ENCODE results near the gene PIWIL1. TPM values are rescaled to one million over a fixed set of nuclear protein-coding genes. Genes with fewer than 3 reads are reported as not detected.

The PIWIL1 gene
- total RNA-seq, 2 experiments from 2014 or later, result not detected

GRCh38 chr12:130339951-130340350, 2.3 kb downstream of the PIWIL1 start:
- ChIA-PET CTCF (no interaction called here), POLR2A (no interaction called here)

GRCh38 chr12:130342442-130342841, 4.8 kb downstream of the PIWIL1 start:
- ATAC-seq, result no peak
- no peak for DNase-seq
- Mint-ChIP-seq H3K27me3 (ENCODE audit: low read depth) (peaks cover 10% of the 10 kb centered on the region), H3K4me3 (no peak overlapping the region), H3K4me1 (ENCODE audit: low read depth) (peaks cover 4% of the 10 kb centered on the region), H3K27ac (no peak overlapping the region), H3K9me3 (ENCODE audit: insufficient read depth) (no peaks in the 10 kb centered on the region), H3K36me3 (ENCODE audit: low read depth) (no peaks in the 10 kb centered on the region)
- ChIA-PET CTCF (no interaction called here), POLR2A (no interaction called here)

More at GRCh38 chr12:130339951-130340350, 2.3 kb downstream of the PIWIL1 start:
- Mint-ChIP-seq H3K27ac (no peak overlapping the region), H3K4me3 (no peak overlapping the region), H3K4me1 (ENCODE audit: low read depth) (peaks cover 4% of the 10 kb centered on the region), H3K36me3 (ENCODE audit: low read depth) (no peaks in the 10 kb centered on the region), H3K9me3 (ENCODE audit: insufficient read depth) (no peaks in the 10 kb centered on the region), H3K27me3 (ENCODE audit: low read depth) (peaks cover 10% of the 10 kb centered on the region)
- no peak for DNase-seq
- no peak for ATAC-seq

GRCh38 chr12:130342842-130343241, 5.2 kb downstream of the PIWIL1 start:
- no peak overlapping the region for H3K27ac Mint-ChIP-seq
- H3K27me3 Mint-ChIP-seq (ENCODE audit: low read depth), result peaks cover 10% of the 10 kb centered on the region
- ChIA-PET POLR2A (no interaction called here), CTCF (no interaction called here)
- no peak for ATAC-seq
- H3K4me1 Mint-ChIP-seq (ENCODE audit: low read depth), result peaks cover 4% of the 10 kb centered on the region
- H3K9me3 Mint-ChIP-seq (ENCODE audit: insufficient read depth), result no peaks in the 10 kb centered on the region
- H3K36me3 Mint-ChIP-seq (ENCODE audit: low read depth), result no peaks in the 10 kb centered on the region
- no peak overlapping the region for H3K4me3 Mint-ChIP-seq
- no peak for DNase-seq

- no peaks in the 10 kb centered on the region for H3K9me3 Mint-ChIP-seq (ENCODE audit: insufficient read depth)
- ATAC-seq (no peak), DNase-seq (no peak)
- no peak overlapping the region for H3K4me3 Mint-ChIP-seq
- peaks cover 10% of the 10 kb centered on the region for H3K27me3 Mint-ChIP-seq (ENCODE audit: low read depth)
- no peak overlapping the region for H3K27ac Mint-ChIP-seq
- H3K36me3 Mint-ChIP-seq (ENCODE audit: low read depth), result no peaks in the 10 kb centered on the region
- ChIA-PET CTCF (no interaction called here), POLR2A (no interaction called here)
- peaks cover 4% of the 10 kb centered on the region for H3K4me1 Mint-ChIP-seq (ENCODE audit: low read depth)
These were observed 6.8 kb downstream of the PIWIL1 start for GRCh38 chr12:130344529-130344928.

- Mint-ChIP-seq H3K27me3 (ENCODE audit: low read depth) (peaks cover 5% of the 10 kb centered on the region), H3K27ac (no peak overlapping the region), H3K4me3 (no peak overlapping the region), H3K36me3 (ENCODE audit: low read depth) (no peaks in the 10 kb centered on the region), H3K9me3 (ENCODE audit: insufficient read depth) (no peaks in the 10 kb centered on the region), H3K4me1 (ENCODE audit: low read depth) (no peaks in the 10 kb centered on the region)
- DNase-seq (no peak), ATAC-seq (no peak)
- ChIA-PET POLR2A (no interaction called here), CTCF (no interaction called here)
These were observed 7.6 kb downstream of the PIWIL1 start for GRCh38 chr12:130345292-130345691.

- Mint-ChIP-seq H3K9me3 (ENCODE audit: insufficient read depth) (peaks cover 4% of the 10 kb centered on the region), H3K4me3 (no peak overlapping the region), H3K27ac (no peak overlapping the region), H3K4me1 (ENCODE audit: low read depth) (no peaks in the 10 kb centered on the region), H3K27me3 (ENCODE audit: low read depth) (no peaks in the 10 kb centered on the region), H3K36me3 (ENCODE audit: low read depth) (no peaks in the 10 kb centered on the region)
- ChIA-PET POLR2A (no interaction called here), CTCF (no interaction called here)
- DNase-seq, result no peak
- no peak for ATAC-seq
These were observed 9.9 kb downstream of the PIWIL1 start for GRCh38 chr12:130347588-130347987.

GRCh38 chr12:130350715-130351114, 13.0 kb downstream of the PIWIL1 start:
- Mint-ChIP-seq H3K27me3 (ENCODE audit: low read depth) (no peaks in the 10 kb centered on the region), H3K4me3 (no peak overlapping the region), H3K36me3 (ENCODE audit: low read depth) (no peaks in the 10 kb centered on the region), H3K27ac (no peak overlapping the region), H3K4me1 (ENCODE audit: low read depth) (peaks cover 5% of the 10 kb centered on the region), H3K9me3 (ENCODE audit: insufficient read depth) (peaks cover 4% of the 10 kb centered on the region)
- CTCF ChIA-PET, result no interaction called here
- DNase-seq (no peak), ATAC-seq (no peak)
- POLR2A ChIA-PET, result no interaction called here

GRCh38 chr12:130351326-130351725, 13.6 kb downstream of the PIWIL1 start:
- H3K36me3 Mint-ChIP-seq (ENCODE audit: low read depth), result no peaks in the 10 kb centered on the region
- H3K4me1 Mint-ChIP-seq (ENCODE audit: low read depth), result peaks cover 5% of the 10 kb centered on the region
- no peaks in the 10 kb centered on the region for H3K27me3 Mint-ChIP-seq (ENCODE audit: low read depth)
- CTCF ChIA-PET, result no interaction called here
- DNase-seq (no peak), ATAC-seq (no peak)
- no peak overlapping the region for H3K27ac Mint-ChIP-seq
- H3K9me3 Mint-ChIP-seq (ENCODE audit: insufficient read depth), result peaks cover 4% of the 10 kb centered on the region
- POLR2A ChIA-PET, result no interaction called here
- no peak overlapping the region for H3K4me3 Mint-ChIP-seq

GRCh38 chr12:130353081-130353480, 15.4 kb downstream of the PIWIL1 start:
- ChIA-PET POLR2A (no interaction called here), CTCF (no interaction called here)
- Mint-ChIP-seq H3K4me1 (ENCODE audit: low read depth) (peaks cover 5% of the 10 kb centered on the region), H3K4me3 (no peak overlapping the region), H3K27ac (no peak overlapping the region), H3K27me3 (ENCODE audit: low read depth) (no peaks in the 10 kb centered on the region), H3K9me3 (ENCODE audit: insufficient read depth) (peaks cover 4% of the 10 kb centered on the region), H3K36me3 (ENCODE audit: low read depth) (no peaks in the 10 kb centered on the region)
- ATAC-seq, result no peak
- no peak for DNase-seq

GRCh38 chr12:130354407-130354806, 16.7 kb downstream of the PIWIL1 start:
- H3K9me3 Mint-ChIP-seq (ENCODE audit: insufficient read depth), result peaks cover 4% of the 10 kb centered on the region
- POLR2A ChIA-PET, result no interaction called here
- no peaks in the 10 kb centered on the region for H3K36me3 Mint-ChIP-seq (ENCODE audit: low read depth)
- H3K4me1 Mint-ChIP-seq (ENCODE audit: low read depth), result peaks cover 5% of the 10 kb centered on the region
- CTCF ChIA-PET, result no interaction called here
- no peaks in the 10 kb centered on the region for H3K27me3 Mint-ChIP-seq (ENCODE audit: low read depth)
- ATAC-seq (no peak), DNase-seq (no peak)
- H3K4me3 Mint-ChIP-seq, result no peak overlapping the region
- no peak overlapping the region for H3K27ac Mint-ChIP-seq

- POLR2A ChIA-PET, result no interaction called here
These were observed 18.5 kb downstream of the PIWIL1 start for GRCh38 chr12:130356222-130356621.

GRCh38 chr12:130357241-130357640, 19.6 kb downstream of the PIWIL1 start:
- Mint-ChIP-seq H3K4me1 (ENCODE audit: low read depth) (peaks cover 5% of the 10 kb centered on the region), H3K27ac (no peak overlapping the region), H3K4me3 (no peak overlapping the region), H3K27me3 (ENCODE audit: low read depth) (no peaks in the 10 kb centered on the region), H3K9me3 (ENCODE audit: insufficient read depth) (no peaks in the 10 kb centered on the region), H3K36me3 (ENCODE audit: low read depth) (no peaks in the 10 kb centered on the region)
- no peak for DNase-seq
- no peak for ATAC-seq
- ChIA-PET POLR2A (no interaction called here), CTCF (no interaction called here)

More at GRCh38 chr12:130356222-130356621, 18.5 kb downstream of the PIWIL1 start:
- no peaks in the 10 kb centered on the region for H3K36me3 Mint-ChIP-seq (ENCODE audit: low read depth)
- H3K27me3 Mint-ChIP-seq (ENCODE audit: low read depth), result no peaks in the 10 kb centered on the region
- CTCF ChIA-PET, result no interaction called here
- H3K9me3 Mint-ChIP-seq (ENCODE audit: insufficient read depth), result peaks cover 4% of the 10 kb centered on the region
- ATAC-seq (no peak), DNase-seq (no peak)
- H3K27ac Mint-ChIP-seq, result no peak overlapping the region
- H3K4me3 Mint-ChIP-seq, result no peak overlapping the region
- peaks cover 5% of the 10 kb centered on the region for H3K4me1 Mint-ChIP-seq (ENCODE audit: low read depth)

GRCh38 chr12:130357729-130358330, 20.1 kb downstream of the PIWIL1 start:
- POLR2A ChIA-PET, result no interaction called here
- H3K27me3 Mint-ChIP-seq (ENCODE audit: low read depth), result no peaks in the 10 kb centered on the region
- no peak overlapping the region for H3K27ac Mint-ChIP-seq
- ATAC-seq (no peak), DNase-seq (no peak)
- no peaks in the 10 kb centered on the region for H3K36me3 Mint-ChIP-seq (ENCODE audit: low read depth)
- H3K4me1 Mint-ChIP-seq (ENCODE audit: low read depth), result peaks cover 4% of the 10 kb centered on the region
- CTCF ChIA-PET, result no interaction called here
- H3K9me3 Mint-ChIP-seq (ENCODE audit: insufficient read depth), result no peaks in the 10 kb centered on the region
- no peak overlapping the region for H3K4me3 Mint-ChIP-seq

Measured in activated CD8-positive, alpha-beta T cell treated with anti-CD3 and anti-CD28 coated beads, Interleukin-2, amount 10 ng/mL, durations not matched to agents 7 days and 5 days (primary cell).